ENCODE data around the gene ADAMTS3. TPM values are rescaled to one million over a fixed set of nuclear protein-coding genes. Genes with fewer than 3 reads are reported as not detected.

The ADAMTS3 gene
- total RNA-seq, 1 donor from 2014 or later: not detected

DNA sequence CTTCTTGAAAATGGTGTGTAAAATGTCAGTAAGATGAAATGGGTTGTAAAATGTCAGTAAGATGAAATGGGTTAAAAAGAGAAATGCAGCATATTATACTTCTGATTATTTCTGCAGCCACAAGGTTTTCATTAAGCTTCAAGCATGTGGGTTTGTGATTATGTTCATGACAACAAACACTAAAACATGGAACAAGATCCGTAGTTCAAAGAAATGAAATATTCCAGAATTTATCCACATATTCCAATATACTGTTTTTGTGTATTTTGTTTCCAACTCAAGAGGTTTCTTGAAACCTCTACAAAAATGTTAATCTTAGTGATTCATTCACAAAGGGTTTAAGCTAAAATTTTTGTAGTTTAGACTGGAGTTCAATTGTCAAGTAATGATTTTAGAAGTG, 84.0 kb downstream of the ADAMTS3 start:
- Mint-ChIP-seq H3K36me3 (ENCODE audit: low read depth) (no peaks in the 10 kb centered on the region), H3K27me3 (no peaks in the 10 kb centered on the region), H3K4me3 (no peak overlapping the region), H3K9me3 (no peaks in the 10 kb centered on the region), H3K4me1 (no peaks in the 10 kb centered on the region), H3K27ac (no peak overlapping the region)
- no peak for DNase-seq
- intact Hi-C loops (cut with micrococcal nuclease): no loop called here

GRCh38 chr4:72473434-72473900, 95.6 kb downstream of the ADAMTS3 start:
- intact Hi-C loops (cut with micrococcal nuclease): no loop called here
- DNase-seq: no peak

GRCh38 chr4:72471816-72472215, 97.2 kb downstream of the ADAMTS3 start:
- no peaks in the 10 kb centered on the region for H3K27me3 Mint-ChIP-seq
- no peaks in the 10 kb centered on the region for H3K36me3 Mint-ChIP-seq (ENCODE audit: low read depth)
- no peak overlapping the region for H3K4me3 Mint-ChIP-seq
- no peak for DNase-seq
- no peaks in the 10 kb centered on the region for H3K4me1 Mint-ChIP-seq
- intact Hi-C loops (cut with micrococcal nuclease): no loop called here
- H3K27ac Mint-ChIP-seq: no peak overlapping the region
- H3K9me3 Mint-ChIP-seq: peaks cover 4% of the 10 kb centered on the region

More at GRCh38 chr4:72473434-72473900, 95.6 kb downstream of the ADAMTS3 start:
- H3K36me3 Mint-ChIP-seq (ENCODE audit: low read depth): no peaks in the 10 kb centered on the region
- no peaks in the 10 kb centered on the region for H3K4me1 Mint-ChIP-seq
- no peak overlapping the region for H3K27ac Mint-ChIP-seq
- H3K27me3 Mint-ChIP-seq: no peaks in the 10 kb centered on the region
- peaks cover 4% of the 10 kb centered on the region for H3K9me3 Mint-ChIP-seq
- no peak overlapping the region for H3K4me3 Mint-ChIP-seq

DNA sequence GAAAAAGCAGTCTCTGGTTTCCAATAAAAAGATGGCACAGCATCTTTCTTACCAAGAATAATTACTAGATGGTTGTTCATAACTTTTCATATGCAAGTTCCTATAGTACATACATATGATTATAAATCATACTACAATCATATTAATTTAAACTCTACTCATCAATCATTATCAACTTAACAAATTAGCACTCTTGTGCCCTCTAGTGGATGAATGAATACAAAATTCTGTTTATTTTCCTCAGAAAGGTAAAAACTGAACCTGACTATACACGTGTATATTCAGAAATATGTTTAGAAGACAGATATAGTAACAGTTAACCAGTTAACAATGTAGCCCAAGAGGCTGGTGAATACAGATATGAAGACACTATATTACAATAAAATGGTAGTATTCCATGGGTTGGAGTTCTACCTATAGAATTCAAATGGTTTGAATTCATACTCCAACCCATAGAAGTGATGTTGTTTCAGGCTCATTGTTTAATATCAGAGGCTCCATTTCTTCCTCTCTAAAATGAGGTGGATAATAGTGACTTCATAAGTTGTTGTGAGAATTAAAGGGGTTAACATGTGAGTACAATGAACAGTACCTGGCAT, 100.0 kb downstream of the ADAMTS3 start:
- Mint-ChIP-seq H3K36me3 (ENCODE audit: low read depth) (no peaks in the 10 kb centered on the region), H3K4me1 (no peaks in the 10 kb centered on the region), H3K9me3 (peaks cover 4% of the 10 kb centered on the region), H3K27me3 (no peaks in the 10 kb centered on the region), H3K27ac (no peak overlapping the region), H3K4me3 (no peak overlapping the region)
- intact Hi-C loops (cut with micrococcal nuclease): loop anchor here (10.0 kb wide), 1 partner anchor 144 kb away; no protein-coding TSS in a partner anchor
- DNase-seq: no peak

DNA sequence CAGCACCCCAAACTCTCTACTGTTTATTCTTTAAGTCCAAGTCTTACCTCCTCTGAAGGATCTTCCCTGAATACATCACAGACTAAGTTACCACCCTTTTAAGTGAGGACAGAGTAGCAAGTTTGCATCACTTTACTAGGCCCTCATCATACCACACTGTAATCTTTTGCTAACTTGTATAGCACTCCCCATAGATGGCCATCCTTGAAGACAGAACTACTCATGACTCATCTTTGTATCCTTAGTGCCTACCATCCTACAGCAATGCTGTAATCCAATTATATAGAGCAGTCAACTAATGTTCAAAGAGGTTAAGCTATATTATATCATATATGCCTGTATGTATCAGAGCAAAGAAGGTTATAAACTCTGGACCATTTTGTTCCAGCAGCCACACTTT, 101.4 kb downstream of the ADAMTS3 start:
- DNase-seq: no peak
- H3K4me3 Mint-ChIP-seq: no peak overlapping the region
- intact Hi-C loops (cut with micrococcal nuclease): loop anchor here (10.0 kb wide), 1 partner anchor 143 kb away; no protein-coding TSS in a partner anchor
- no peak overlapping the region for H3K27ac Mint-ChIP-seq
- no peaks in the 10 kb centered on the region for H3K9me3 Mint-ChIP-seq
- H3K36me3 Mint-ChIP-seq (ENCODE audit: low read depth): no peaks in the 10 kb centered on the region
- H3K27me3 Mint-ChIP-seq: no peaks in the 10 kb centered on the region
- H3K4me1 Mint-ChIP-seq: no peaks in the 10 kb centered on the region

GRCh38 chr4:72463724-72464123, 105.3 kb downstream of the ADAMTS3 start:
- no peak overlapping the region for H3K27ac Mint-ChIP-seq
- H3K4me1 Mint-ChIP-seq: no peaks in the 10 kb centered on the region
- no peak for DNase-seq
- intact Hi-C loops (cut with micrococcal nuclease): loop anchor here (10.0 kb wide), 1 partner anchor 139 kb away; no protein-coding TSS in a partner anchor
- no peaks in the 10 kb centered on the region for H3K36me3 Mint-ChIP-seq (ENCODE audit: low read depth)
- no peak overlapping the region for H3K4me3 Mint-ChIP-seq
- no peaks in the 10 kb centered on the region for H3K9me3 Mint-ChIP-seq
- H3K27me3 Mint-ChIP-seq: no peaks in the 10 kb centered on the region

DNA sequence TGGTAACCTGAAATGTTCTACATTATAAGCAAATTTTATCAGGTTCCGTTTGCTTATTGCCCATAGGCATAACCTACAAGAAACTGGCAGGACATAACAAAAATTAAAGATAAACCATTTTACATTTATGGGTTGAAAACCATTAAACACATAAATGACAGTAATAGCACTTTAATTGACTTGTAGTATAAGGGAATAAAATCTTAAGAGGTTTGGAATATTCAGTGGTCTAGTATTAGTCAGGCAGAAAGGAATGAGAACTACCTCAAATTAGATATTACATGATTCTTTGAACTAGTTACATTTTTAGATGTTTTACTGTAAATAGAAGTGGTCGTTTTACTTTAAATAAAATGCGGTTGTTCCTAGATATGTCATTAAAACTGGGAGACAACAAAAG, 111.9 kb downstream of the ADAMTS3 start:
- intact Hi-C loops (cut with micrococcal nuclease): no loop called here
- Mint-ChIP-seq H3K4me3 (no peak overlapping the region), H3K27ac (no peak overlapping the region), H3K27me3 (no peaks in the 10 kb centered on the region), H3K4me1 (no peaks in the 10 kb centered on the region), H3K36me3 (ENCODE audit: low read depth) (no peaks in the 10 kb centered on the region), H3K9me3 (no peaks in the 10 kb centered on the region)
- no peak for DNase-seq

- Mint-ChIP-seq H3K36me3 (ENCODE audit: low read depth) (no peaks in the 10 kb centered on the region), H3K27ac (no peak overlapping the region), H3K9me3 (no peaks in the 10 kb centered on the region), H3K4me1 (no peaks in the 10 kb centered on the region), H3K27me3 (no peaks in the 10 kb centered on the region), H3K4me3 (no peak overlapping the region)
- intact Hi-C loops (cut with micrococcal nuclease): no loop called here
- DNase-seq: no peak
These were observed 117.7 kb downstream of the ADAMTS3 start for GRCh38 chr4:72451349-72451748.

- intact Hi-C loops (cut with micrococcal nuclease): no loop called here
- H3K4me1 Mint-ChIP-seq: no peaks in the 10 kb centered on the region
- DNase-seq: no peak
- H3K36me3 Mint-ChIP-seq (ENCODE audit: low read depth): no peaks in the 10 kb centered on the region
- no peak overlapping the region for H3K27ac Mint-ChIP-seq
- no peaks in the 10 kb centered on the region for H3K27me3 Mint-ChIP-seq
- no peaks in the 10 kb centered on the region for H3K9me3 Mint-ChIP-seq
- H3K4me3 Mint-ChIP-seq: no peak overlapping the region
These were observed 119.3 kb downstream of the ADAMTS3 start for GRCh38 chr4:72449705-72450104.

DNA sequence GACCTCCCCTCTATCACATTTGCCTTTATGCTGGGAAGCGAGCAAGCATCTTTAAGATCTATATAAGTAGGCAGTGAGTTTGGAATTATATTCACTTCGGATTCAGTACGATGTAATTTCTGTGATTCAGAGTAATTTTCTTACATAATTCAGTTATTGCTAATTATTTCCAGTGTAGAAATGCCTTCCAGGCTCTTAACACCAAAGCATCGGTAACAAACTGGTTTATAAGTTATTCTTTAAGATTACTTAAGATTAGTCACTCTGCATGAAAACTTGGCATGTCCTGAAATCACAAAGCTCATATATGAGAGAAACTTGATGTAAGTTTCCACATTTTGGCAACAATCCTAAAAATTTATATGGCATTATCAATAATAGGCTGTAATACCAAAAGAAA, 120.8 kb downstream of the ADAMTS3 start:
- H3K4me3 Mint-ChIP-seq: no peak overlapping the region
- H3K27ac Mint-ChIP-seq: no peak overlapping the region
- no peaks in the 10 kb centered on the region for H3K4me1 Mint-ChIP-seq
- DNase-seq: no peak
- H3K36me3 Mint-ChIP-seq (ENCODE audit: low read depth): no peaks in the 10 kb centered on the region
- intact Hi-C loops (cut with micrococcal nuclease): no loop called here
- H3K27me3 Mint-ChIP-seq: no peaks in the 10 kb centered on the region
- no peaks in the 10 kb centered on the region for H3K9me3 Mint-ChIP-seq

GRCh38 chr4:72446353-72447055, 122.5 kb downstream of the ADAMTS3 start:
- no peak overlapping the region for H3K4me3 Mint-ChIP-seq
- H3K4me1 Mint-ChIP-seq: no peaks in the 10 kb centered on the region
- H3K27ac Mint-ChIP-seq: no peak overlapping the region
- H3K36me3 Mint-ChIP-seq (ENCODE audit: low read depth): no peaks in the 10 kb centered on the region
- intact Hi-C loops (cut with micrococcal nuclease): no loop called here
- no peaks in the 10 kb centered on the region for H3K27me3 Mint-ChIP-seq
- no peaks in the 10 kb centered on the region for H3K9me3 Mint-ChIP-seq
- no peak for DNase-seq

- Mint-ChIP-seq H3K9me3 (no peaks in the 10 kb centered on the region), H3K36me3 (ENCODE audit: low read depth) (no peaks in the 10 kb centered on the region), H3K4me1 (no peaks in the 10 kb centered on the region), H3K27ac (no peak overlapping the region), H3K4me3 (no peak overlapping the region), H3K27me3 (no peaks in the 10 kb centered on the region)
- intact Hi-C loops (cut with micrococcal nuclease): no loop called here
- no peak for DNase-seq
These were observed 124.9 kb downstream of the ADAMTS3 start for GRCh38 chr4:72444092-72444491.

GRCh38 chr4:72442715-72443114, 126.3 kb downstream of the ADAMTS3 start:
- no peaks in the 10 kb centered on the region for H3K9me3 Mint-ChIP-seq
- H3K27me3 Mint-ChIP-seq: no peaks in the 10 kb centered on the region
- no peak overlapping the region for H3K4me3 Mint-ChIP-seq

DNA sequence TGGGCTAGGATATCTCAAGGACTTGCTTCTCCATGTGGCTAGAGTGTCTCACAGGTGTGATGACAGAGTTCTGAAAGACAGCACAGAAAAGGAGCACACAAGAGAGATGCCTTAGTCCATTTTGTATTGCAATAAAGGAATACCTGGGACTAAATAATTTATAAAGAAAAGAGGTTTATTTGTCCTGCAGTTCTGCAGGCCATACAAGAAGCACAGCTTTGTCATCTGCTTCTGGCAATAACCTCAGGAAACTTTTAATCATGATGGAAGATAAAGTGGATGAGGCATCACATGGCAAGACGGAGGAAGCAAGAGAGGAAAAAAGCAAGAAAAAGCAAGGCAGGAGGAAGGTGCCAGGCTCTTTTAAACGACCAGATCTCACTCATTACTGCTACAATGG, 126.9 kb downstream of the ADAMTS3 start:
- Mint-ChIP-seq H3K4me1 (no peaks in the 10 kb centered on the region), H3K4me3 (no peak overlapping the region), H3K36me3 (ENCODE audit: low read depth) (no peaks in the 10 kb centered on the region), H3K27me3 (no peaks in the 10 kb centered on the region), H3K27ac (no peak overlapping the region), H3K9me3 (no peaks in the 10 kb centered on the region)
- DNase-seq: no peak
- intact Hi-C loops (cut with micrococcal nuclease): no loop called here

More at GRCh38 chr4:72442715-72443114, 126.3 kb downstream of the ADAMTS3 start:
- H3K27ac Mint-ChIP-seq: no peak overlapping the region
- DNase-seq: no peak
- H3K36me3 Mint-ChIP-seq (ENCODE audit: low read depth): no peaks in the 10 kb centered on the region
- intact Hi-C loops (cut with micrococcal nuclease): no loop called here
- no peaks in the 10 kb centered on the region for H3K4me1 Mint-ChIP-seq
